Activated T-cell treated with anti-CD3 and anti-CD28 coated beads for 1 hour (primary cell): Measurements from ENCODE around the gene SLC22A23.
A peak's percentile ranks its signal among the peaks of the same experiment; 100 is the strongest.

ENCODE experiments used
- DNase-seq: peaks from one replicate; pipeline ENCODE4 v3.0.0-alpha.2; 2020; ENCODE audit warnings: low read depth

The SLC22A23 gene

DNA sequence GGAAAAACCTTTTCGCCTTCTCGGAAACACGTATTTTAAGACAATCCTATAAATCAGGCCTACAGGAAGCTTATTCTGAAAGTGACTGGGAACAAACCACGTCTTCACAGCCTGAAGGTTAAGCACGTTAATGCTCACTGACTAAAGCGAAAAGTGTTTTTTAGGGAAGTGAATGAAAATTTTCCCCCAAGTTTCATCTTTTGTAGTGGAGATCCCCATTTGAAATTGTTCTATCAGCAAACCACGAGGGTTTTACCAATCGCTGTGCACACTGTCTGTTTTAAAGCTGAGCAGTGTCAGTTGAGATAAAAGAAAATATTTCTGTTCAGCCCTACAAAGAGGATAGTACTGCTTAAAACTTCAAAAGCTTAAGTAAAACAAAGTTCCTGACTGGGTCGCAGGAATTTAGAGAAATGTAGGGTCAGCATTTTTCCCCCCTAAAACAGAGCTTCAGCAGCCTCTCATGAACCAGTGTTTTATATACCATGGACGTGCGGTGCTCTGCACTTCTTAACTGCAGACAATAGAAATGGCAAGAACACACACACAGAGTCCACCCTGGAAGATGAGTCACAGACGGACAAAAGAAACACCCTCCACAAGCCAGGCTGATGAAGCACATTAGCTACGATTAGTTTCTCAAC is 34.9 kb downstream of the SLC22A23 start:
- no peak for DNase-seq

DNA sequence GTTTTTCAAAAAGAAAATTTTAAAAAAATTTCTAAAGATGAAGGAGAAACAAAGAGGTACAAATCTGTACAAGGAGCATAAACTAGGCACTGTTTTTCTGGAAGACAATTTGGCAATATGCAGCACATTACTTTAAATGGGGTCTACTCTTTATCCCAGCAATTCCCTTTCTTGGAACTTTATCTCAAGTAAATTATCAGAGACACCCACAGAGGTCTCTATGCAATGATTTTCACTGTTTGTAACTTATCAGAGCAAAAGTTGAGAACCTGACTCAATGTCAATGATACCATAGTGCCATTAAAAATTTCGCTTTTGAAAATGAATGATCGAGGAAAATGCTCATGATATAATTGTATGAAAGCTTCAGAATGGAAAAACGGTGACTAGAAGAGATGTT is 35.7 kb downstream of the SLC22A23 start:
- no peak for DNase-seq

GRCh38 chr6:3419624-3420272 is 37.1 kb downstream of the SLC22A23 start:
- no peak for DNase-seq

GRCh38 chr6:3418496-3419060 is 38.3 kb downstream of the SLC22A23 start:
- DNase-seq: no peak

GRCh38 chr6:3417473-3417872 is 39.4 kb downstream of the SLC22A23 start:
- DNase-seq: no peak

- DNase-seq: no peak
Observed at GRCh38 chr6:3415490-3415889, 41.4 kb downstream of the SLC22A23 start.

GRCh38 chr6:3415082-3415453 is 41.8 kb downstream of the SLC22A23 start:
- no peak for DNase-seq

DNA sequence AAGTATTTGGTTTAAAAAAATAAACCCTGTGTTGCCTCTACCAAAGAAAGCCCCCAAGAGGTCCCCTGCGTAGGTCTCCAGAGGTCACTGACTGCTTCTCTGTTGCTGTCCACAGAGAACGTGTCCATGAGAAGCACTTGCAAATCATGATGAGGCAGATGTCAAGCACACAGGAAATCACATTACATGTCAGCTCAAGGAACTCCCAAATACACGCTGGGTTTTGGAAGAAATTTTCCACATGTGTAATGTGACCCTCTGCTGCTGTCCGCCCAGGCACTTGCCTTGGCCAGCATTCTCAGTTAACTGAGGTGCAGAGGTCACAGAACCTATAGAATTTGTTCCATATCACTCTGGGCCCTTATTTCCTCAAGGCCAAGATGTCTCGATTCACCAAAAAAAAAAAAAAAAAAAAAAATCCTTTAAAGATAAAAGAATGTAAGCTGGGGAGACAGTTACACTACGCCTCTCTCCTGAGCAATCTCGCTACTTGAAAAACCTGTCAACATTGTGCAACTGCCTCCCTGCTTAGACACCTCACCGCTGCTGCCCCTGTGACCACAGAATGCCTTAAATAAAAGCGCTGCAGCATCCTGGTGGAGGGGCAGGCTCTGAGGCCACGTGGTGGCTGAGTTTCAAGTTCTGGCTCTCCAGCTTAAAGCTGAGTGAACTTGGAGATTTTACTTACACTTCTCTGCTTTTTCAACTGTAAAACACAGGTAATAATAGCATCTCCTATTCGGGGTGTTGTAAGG is 42.3 kb downstream of the SLC22A23 start:
- DNase-seq: no peak

GRCh38 chr6:3413592-3413991 is 43.3 kb downstream of the SLC22A23 start:
- DNase-seq: no peak

DNA sequence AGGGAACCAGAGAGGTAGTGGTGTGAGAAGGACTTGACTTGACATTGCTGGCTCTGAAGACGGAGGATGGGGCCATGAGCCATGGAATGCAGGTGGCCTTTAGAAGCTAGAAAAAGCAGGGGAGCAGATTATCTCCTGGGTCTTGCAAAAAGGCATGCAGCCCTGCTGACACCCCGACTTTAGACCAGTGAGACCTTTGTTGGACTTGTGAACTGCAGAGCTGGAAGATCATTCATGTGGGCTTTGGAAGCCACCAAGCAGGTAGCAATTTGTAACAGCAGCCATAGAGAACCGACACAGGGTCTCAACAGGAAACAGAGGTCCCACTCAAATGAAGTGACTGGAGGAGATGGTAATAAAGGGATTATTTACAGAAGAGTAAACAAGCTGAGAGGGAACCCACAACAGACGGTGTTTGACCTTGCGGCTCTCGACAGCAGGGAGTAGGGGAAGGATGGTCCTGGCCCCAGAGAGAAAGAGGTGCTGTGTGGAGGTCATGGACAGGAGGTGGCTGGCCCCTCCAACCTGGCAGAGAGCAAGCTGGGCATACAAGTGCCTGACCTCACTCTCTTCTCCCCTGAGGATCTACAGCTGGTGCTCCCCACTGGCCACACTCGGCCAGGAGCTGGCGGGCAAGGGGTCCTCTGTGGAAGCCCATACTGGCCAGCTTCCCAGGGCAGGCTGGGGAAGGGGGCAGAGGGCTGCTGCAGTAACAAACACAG is 43.9 kb downstream of the SLC22A23 start:
- DNase-seq: no peak

DNA sequence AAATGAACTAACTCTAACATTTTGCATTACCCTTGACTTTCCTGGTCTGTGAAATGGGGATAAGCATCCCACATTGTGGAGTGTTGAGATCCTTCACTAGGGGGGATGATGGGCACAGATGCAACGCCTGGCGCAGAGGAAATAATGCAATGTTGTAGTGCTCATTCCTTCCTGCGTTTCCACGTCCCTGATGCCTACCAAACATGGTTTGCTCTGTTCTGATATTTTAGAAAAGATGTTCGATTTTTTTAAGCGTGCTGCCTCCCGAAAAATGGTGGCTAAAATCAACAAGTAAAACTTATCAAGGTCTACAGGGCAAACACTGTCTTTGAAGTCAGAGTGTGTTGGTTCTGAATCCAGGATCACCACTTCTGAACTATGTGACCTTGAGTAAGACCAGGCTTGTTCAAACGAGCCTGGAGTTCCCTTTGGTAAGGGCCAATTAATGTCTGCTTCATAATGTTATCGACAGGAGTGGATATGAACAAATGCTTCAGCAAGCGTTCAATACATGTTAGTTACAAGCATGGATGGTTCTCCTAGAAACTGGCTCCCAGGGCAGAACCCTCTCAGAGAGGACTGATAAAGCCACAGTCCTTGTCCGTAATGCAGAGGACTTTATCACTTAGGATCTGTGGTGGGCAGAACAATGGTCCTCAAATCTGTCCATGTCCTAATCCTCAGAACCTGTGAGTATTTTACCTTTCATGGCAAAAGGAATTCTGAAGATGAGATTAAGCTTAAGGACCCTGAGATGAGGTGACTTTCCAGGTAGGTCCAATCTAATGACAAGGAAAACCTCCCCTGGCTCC is 44.7 kb downstream of the SLC22A23 start:
- no peak for DNase-seq

DNA sequence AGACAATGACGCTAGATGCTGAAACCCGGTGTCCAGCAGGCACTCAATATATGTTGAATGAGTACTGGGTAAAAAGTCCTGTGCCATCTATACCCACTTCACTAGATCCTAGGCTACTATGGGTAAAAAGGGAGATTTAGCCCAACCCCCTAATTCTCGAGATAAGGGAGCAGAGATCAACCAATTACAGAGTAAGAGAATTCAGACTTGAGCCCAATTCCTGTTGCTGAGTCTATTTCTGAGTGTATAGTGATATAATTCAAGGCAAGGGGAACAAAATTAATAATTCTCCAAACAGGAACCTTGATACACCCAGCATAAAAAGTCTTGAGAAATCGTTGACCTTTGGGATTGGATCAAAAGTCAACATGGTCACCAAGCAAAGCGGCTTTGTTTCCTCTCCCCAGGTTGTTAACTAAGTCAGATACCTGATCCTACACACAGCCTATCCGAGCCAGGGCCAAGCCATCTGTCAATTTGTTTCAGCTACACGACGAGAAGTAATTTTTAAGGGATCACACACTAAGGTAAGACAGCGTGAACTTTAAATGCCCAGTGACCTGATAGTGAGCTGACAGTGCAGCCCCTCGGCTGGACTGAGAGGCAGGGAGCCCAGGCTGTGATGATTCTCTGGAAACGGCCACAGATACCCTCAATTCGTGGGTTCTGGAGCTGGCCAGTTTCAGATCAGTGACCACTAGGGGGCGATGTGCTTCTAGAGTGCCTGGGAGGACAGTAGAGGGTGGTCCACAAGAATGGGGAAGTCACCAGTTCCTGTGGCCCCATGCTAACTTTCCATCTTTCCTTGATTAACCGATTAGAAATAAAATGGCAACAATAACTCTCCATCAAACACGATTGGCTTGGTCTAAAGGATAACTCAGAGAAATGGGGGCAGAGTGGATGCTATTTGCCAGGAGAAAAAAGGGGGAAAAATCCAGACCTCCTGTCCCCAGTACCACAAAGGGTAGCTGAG is 46.2 kb downstream of the SLC22A23 start:
- peak; percentile 68 for DNase-seq

GRCh38 chr6:3409699-3410384 is 47.0 kb downstream of the SLC22A23 start:
- DNase-seq: no peak

- no peak for DNase-seq
Observed at GRCh38 chr6:3408665-3409064, 48.2 kb downstream of the SLC22A23 start.

GRCh38 chr6:3407840-3408239 is 49.0 kb downstream of the SLC22A23 start:
- no peak for DNase-seq

GRCh38 chr6:3406891-3407809 is 49.7 kb downstream of the SLC22A23 start:
- no peak for DNase-seq

DNA sequence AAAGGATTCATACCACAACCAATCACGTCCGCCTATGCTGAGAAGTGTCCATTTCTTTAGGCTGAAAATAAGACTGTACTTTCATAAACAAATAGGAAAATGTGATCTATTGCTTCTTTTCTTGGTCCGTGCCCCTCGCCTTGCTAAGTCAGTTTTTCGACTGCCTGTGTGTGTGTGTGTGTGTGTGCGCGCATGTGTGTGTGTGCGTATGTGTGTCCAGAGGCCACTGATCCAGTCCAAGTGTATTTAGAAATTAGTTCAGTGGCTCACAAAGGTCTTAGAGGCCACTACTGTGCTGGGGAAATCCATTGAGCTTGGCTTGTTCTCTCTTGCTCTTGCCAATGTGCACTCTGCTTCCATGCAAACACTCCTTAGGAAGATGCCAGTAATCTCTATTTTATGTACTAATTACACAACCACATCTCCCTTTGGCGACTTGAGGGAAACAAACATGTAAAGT is 50.5 kb downstream of the SLC22A23 start:
- no peak for DNase-seq

- no peak for DNase-seq
Observed at GRCh38 chr6:3405679-3406078, 51.2 kb downstream of the SLC22A23 start.

GRCh38 chr6:3405182-3405518 is 51.7 kb downstream of the SLC22A23 start:
- no peak for DNase-seq
